ENCODE data around the gene MYBPC3. TPM values are rescaled to one million over a fixed set of nuclear protein-coding genes. Genes with fewer than 3 reads are reported as not detected.

MYBPC3 gene
- total and polyA plus RNA-seq, 2 donors (not counting 3 experiments of a cell fraction or from before 2014, with no cell fraction given) = not detected

GRCh38 chr11:47398551-47398950 is 46.0 kb upstream of the MYBPC3 start:
- Histone ChIP-seq H3K27ac (ENCODE audit: insufficient read depth, low read depth, low read length) (no peak overlapping the region), H3K36me3 (ENCODE audit: control insufficient read depth in 2 of 2, extremely low read depth in 1 of 2, insufficient read depth in 2 of 2, low read length in 2 of 2) (no peaks in the 10 kb centered on the region), H4K20me1 (replicated peaks; ENCODE audit: control insufficient read depth, extremely low read depth, insufficient read depth, low read length) (no peaks in the 10 kb centered on the region), H2AFZ (ENCODE audit: low read depth, low read length) (no peak overlapping the region), H3K4me2 (ENCODE audit: insufficient read depth, low read length) (no peak overlapping the region), H3K79me2 (ENCODE audit: control insufficient read depth, insufficient read depth, low read length) (no peaks in the 10 kb centered on the region), H3K4me1 (ENCODE audit: control insufficient read depth, extremely low read depth, insufficient read depth, low read length) (peaks cover 30% of the 10 kb centered on the region), H3K9me3 (replicated peaks; ENCODE audit: control insufficient read depth, insufficient read depth, low read length) (no peaks in the 10 kb centered on the region), H3K9me1 (replicated peaks; ENCODE audit: control insufficient read depth, extremely low read depth, insufficient read depth, low read length) (no peaks in the 10 kb centered on the region), H3K9ac (replicated peaks; ENCODE audit: extremely low read depth, insufficient read depth, low read length) (no peak overlapping the region), H3K4me3 (replicated peaks in 1 of 3; ENCODE audit: insufficient read depth in 1 of 3, low read depth in 1 of 3, low read length in 3 of 3) (no peak overlapping the region), H3K27me3 (ENCODE audit: control insufficient read depth in 2 of 2, insufficient read depth in 2 of 2, low read length in 2 of 2) (no peaks in the 10 kb centered on the region)
- intact Hi-C loops (cut with micrococcal nuclease) = no loop called here
- FAIRE-seq = no peak
- no peak for DNase-seq (ENCODE audit: low read depth, low spot score)
- TF ChIP-seq CTCF (IDR thresholded peaks at IDR 0.05; ENCODE audit: extremely low read depth in 1 of 2, insufficient read depth in 1 of 2, low read depth in 1 of 2, low read length in 2 of 2) = no peak
- TF ChIP-seq POLR2A (IDR thresholded peaks at IDR 0.05; ENCODE audit: low read depth, low read length) = no peak
- no peak for TF ChIP-seq EZH2 (IDR thresholded peaks at IDR 0.05; ENCODE audit: borderline replicate concordance, low read depth, low read length, severe bottlenecking)
- TF ChIP-seq MAX (IDR thresholded peaks at IDR 0.05; ENCODE audit: insufficient read depth, insufficient read length) = no peak
- no peak for TF ChIP-seq FOS (IDR thresholded peaks at IDR 0.05; ENCODE audit: borderline replicate concordance, insufficient read depth, low read length)
- no peak for TF ChIP-seq JUN (IDR thresholded peaks at IDR 0.05; ENCODE audit: borderline replicate concordance, insufficient read depth, insufficient read length, low read depth)
- TF ChIP-seq MYC (IDR thresholded peaks at IDR 0.05; ENCODE audit: low read depth, low read length) = no peak
- no peak for TF ChIP-seq POLR2AphosphoS5 (IDR thresholded peaks at IDR 0.05; ENCODE audit: insufficient read depth, low read depth, low read length)
- TF ChIP-seq GATA2 (IDR thresholded peaks at IDR 0.05; ENCODE audit: insufficient read depth, insufficient read length, low read depth, low read length) = no peak
- ChIA-PET CTCF (interaction anchor here (0.6 to 8.2 kb wide), 4 partner anchors 10 to 31 kb away, joined by 3 to 74 read pairs (median 6); partner anchors contain the start of gene SLC39A13), POLR2A (no interaction called here)
- BruUV-seq (replicated peaks) = no TSS peak
- dilution Hi-C loops (cut with MboI; ENCODE audit: extremely low pct_ligation_motif_present, low sequenced_read_pairs) = no loop called here

Measured in endothelial cell of umbilical vein (primary cell).